HEK293T (cell line): ENCODE data around the gene TRIML1.

ENCODE experiments used
- LEF1 ChIP-seq: fragments of 450-650 bp; IDR thresholded peaks from 2 replicates; pipeline ENCODE4 v1.6.1; 2017; ENCODE audit warnings: mild to moderate bottlenecking, borderline replicate concordance
- NFRKB ChIP-seq: fragments of 450-650 bp; IDR thresholded peaks from 2 replicates; pipeline ENCODE4 v1.6.1; 2016; ENCODE audit warnings: mild to moderate bottlenecking, moderate library complexity
- SP1 ChIP-seq: fragments of 450-650 bp; IDR thresholded peaks from 2 replicates; pipeline ENCODE4 v1.6.1; 2017

DNA sequence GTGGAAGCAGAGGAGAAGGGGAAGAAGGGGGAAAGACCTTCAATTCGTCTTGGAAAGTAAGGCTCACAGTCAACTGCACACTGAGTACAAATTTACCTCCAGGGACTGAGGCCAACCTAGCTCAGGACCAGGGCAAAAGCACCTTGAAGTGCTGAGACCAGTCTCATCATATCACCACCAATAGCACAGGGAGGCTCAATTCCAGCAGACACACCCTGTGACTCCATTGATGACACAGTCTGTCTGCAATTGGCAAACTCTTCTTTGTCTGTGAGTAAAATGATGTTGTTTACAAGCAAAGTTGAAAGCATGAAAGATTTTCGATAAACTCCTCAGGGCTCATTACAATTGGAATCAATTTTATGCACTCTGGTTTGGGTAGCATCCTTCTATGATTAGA, 32.3 kb downstream of the TRIML1 start:
- no peak for TF ChIP-seq SP1
- no peak for TF ChIP-seq LEF1
- no peak for TF ChIP-seq NFRKB
